ENCODE measurements around the gene UNC5B.

Gene UNC5B

DNA sequence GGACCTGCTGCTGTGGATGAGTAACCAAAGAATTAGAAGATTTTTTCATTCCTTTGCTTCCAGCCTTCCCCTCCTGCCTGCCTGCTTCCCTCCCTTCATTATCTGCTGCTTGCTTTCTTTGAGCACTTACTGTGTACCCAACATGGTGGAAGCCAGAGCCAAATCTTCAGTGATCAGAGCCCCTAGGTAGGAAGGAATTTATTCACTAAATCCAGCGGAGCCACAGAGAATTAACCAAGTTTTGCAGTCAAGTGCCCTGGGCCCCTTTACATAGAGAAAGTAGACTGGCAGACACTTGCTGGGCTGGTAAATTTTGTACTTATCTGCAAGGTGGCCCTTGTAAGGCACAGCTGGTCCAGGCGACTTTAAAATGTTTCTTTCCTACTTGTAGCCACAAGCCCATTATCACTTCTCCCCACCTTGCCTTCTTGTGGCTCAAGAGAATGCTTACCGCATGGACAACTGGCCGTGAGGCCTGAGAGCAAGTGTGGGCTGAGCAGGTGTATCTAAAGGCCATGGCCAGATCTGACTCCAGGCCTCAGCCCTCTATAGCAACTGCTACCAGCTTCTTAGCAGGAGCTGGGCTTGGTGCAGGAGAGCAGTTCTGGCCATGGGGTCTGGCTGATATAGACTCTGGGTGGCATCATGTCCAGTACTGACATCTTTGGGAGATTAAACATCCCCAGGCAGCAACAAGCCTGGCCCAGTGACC, 11.1 kb downstream of the UNC5B start:
- DNase-seq (ENCODE audit: low spot score): no peak

DNA sequence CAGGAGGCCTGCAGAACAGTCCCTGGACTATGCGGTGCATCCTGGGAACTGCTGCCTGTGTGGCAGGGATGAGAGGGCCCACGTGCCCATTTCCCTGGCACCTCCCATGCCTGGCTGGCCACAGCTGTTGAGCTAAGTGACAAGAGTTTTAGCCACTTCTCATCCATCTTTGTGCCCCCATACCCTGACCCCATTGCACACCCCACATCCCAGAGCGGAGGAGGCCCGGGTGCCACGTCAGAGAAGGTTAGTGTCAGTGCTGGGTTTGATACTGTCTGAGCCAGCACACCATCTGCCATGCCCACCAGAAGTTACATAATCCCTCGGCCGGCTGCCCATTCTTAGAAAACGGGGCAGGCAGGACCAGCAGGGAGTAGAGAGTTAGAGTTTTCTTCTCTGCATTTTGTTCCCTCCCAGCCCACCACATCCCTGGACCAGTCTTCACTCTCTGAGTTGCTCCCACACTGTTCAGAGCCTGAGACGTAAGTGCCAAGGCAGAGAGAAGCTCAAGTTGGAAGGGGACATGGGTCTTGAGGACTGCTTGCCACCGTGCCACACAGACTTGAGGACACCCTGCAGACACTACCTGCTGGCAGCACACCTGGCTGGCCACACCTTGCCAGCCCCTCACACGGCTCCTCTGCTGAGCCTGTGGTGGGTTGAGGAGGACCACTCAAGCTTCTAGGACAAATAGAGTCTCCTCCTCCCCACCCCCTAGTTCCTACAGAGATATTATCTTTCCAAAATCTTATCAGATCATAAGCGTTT, 13.1 kb downstream of the UNC5B start:
- DNase-seq (ENCODE audit: low spot score): no peak

DNA sequence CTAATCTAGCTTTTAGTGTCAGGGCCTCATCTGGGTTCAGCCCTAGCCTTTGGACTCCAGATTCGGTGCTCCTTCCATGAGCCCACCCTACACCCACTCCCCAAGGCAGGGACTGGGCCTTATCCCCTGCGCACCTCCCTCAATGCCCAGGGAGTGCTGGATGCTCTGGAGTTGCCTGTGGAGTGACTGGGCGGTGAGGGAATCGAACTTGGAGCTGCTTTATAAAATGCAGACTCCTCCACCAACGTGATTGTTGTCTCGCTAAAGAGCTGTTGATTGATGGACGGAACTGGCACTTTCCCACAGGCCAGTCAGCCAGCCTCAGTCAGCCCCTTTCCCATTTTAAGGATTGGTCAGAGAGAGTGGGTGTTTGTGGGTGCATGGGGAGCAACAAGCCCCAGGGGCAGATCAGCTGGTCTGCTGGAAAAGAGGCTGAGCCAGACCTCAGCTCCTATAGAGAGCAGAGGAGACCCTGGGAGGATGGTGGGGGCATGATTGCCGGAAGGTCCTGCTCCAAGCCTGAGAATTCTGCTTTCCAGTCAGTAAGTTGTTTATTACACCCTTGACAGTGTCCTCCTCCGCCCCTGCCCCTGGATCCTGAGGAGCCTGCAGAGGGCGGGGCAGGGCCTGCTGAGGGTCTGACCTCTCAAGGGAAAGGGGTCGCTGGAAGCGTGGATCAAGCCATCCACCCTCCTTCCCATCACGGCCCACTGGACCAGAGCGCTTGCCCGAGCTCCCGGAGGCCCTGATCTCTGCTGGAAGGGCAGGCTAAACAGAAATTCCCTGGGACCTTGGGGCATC, 16.7 kb downstream of the UNC5B start:
- no peak for DNase-seq (ENCODE audit: low spot score)

DNA sequence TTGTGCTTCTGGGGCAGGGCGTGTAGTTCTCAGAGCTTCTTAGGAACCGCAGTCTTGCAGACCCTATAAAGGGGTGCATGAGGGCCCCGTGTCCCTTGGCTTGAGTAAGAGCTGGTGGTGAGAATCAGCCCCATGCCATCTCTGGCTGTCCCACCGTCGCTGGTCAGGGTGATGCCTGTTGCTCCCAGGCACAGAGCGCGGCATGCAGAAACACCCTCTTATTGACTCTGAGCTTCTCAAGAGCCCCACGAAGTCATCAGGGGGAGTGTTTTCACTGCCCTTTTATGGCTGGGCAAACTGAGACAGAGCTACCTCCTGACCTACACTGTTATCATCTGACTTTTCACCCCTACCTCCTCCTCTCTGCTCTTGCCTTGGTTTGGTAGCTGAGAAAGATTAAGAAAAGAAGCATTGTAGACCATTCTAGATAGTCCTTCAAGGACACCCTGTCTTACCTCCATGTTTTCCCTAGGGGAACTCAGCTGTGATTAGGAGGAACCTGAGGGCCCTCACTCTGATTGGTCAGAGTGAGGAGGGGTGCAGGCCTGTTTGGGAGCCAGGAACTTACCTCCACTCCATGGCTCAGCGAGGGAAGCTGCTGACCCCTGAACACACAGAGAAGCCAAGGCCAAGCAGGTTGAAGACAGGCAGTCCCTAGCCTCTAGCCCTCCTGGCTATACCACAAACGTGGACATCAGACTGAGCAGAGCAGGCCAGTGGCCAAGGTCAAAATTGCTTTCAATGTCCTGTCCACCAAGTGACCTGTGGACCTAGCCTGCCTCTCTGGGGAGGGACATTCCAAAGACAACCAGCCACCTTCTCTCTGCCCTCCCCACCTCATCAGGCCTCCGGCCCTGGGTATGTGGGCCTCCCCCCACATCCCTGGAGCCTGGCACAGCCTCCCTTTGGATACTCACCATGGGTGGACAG, 17.6 kb downstream of the UNC5B start:
- DNase-seq (ENCODE audit: low spot score): no peak

DNA sequence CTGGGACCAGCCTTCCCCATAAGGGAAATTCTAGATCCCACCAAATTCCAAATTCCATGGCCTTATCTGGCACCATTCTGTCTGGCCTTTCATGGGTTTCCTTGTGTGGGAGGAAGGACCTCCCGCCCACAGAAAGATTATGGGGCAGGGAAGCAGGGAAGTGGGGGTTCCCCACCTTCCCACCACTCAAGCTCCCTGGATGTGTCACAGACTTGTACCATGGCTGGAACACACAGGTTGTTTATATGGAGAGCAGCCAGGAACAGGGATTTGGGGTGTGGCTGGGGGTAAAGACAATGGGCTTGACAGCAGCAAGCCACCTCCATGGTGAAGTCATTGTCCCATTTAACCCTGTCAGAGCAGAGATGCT, 18.3 kb downstream of the UNC5B start:
- no peak for DNase-seq (ENCODE audit: low spot score)

DNA sequence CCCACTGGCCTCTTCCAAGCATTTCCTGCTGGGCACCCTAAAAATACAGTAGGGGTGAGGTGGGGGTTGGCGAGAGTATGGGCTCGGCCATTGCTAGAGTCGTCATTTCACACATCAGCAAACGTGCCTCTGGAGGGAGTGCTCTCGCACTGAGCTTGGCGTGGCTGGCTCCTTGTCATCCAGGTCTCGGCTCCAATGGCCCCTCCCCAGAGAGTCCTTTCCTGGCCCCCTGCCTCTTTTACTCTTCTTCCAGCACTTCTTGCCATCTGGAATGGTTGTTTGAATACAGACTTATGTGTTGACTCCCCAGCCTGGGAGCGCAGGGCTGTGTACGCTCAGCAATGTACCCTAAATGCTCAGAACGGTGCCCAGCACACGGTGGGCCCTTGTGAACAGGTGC, 18.8 kb downstream of the UNC5B start:
- DNase-seq (ENCODE audit: low spot score): no peak

DNA sequence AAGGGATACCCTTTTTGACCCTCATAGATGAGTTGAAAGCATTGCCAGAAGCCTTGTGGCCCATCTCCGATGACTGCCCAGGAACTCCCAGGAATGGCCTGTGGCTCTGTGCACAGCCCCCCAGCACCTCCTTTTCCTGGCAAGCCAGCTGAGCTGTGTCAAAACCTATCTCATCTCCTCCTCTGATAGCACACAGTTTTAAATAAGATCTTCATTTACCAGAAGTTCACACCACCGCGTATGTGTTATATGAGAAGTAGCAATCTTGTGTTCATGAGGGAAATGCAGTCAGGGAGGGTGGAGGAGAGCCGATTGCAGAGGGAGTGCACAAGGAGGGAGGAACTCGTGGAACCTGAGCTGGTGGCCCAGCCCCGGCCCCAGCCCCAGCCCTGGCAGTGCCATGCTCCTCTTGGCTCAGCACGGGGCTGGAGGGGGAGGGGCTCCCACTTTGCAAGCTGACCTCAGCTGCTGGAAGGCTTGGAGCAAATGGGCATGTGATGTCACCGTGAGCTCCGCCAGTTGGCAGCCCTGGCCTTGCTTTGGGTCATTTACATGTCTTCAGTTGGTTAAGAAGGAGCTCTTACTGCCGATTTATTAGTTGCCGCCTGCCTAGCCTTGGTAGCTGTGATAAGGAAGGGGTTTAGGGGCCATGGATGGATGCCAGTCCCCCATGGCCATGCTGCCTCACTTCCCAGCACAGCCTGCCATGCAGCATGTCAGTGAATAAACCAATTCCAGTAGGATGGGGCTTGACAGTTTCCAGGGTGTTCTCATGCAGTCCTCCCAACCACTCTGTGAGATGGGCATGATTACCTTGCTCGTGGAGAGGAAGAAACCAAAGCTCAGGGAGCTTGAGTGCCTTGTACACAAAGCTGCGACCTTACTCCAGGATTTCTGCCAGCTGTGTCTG, 20.0 kb downstream of the UNC5B start:
- DNase-seq (ENCODE audit: low spot score): no peak

DNA sequence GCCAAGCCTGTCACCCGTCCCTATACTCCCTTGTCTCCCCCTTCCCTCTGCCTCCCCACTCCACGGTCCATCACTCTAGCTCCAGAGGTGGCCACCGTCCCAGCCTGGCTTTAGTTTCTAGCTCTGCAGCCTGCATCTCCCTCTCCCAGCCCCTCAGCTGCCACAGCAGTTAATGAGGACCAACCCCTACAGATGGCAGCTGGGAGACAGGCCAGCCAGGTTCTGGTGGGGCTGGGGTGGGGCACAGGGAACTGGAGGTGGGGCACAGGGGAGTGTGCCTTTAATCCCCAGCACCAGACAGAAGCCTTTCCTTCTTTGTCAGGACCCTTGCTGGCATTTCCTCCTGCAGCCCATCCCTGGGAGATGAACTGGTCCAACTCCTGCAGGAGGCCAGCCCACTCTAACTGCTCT, 21.1 kb downstream of the UNC5B start:
- no peak for DNase-seq (ENCODE audit: low spot score)

DNA sequence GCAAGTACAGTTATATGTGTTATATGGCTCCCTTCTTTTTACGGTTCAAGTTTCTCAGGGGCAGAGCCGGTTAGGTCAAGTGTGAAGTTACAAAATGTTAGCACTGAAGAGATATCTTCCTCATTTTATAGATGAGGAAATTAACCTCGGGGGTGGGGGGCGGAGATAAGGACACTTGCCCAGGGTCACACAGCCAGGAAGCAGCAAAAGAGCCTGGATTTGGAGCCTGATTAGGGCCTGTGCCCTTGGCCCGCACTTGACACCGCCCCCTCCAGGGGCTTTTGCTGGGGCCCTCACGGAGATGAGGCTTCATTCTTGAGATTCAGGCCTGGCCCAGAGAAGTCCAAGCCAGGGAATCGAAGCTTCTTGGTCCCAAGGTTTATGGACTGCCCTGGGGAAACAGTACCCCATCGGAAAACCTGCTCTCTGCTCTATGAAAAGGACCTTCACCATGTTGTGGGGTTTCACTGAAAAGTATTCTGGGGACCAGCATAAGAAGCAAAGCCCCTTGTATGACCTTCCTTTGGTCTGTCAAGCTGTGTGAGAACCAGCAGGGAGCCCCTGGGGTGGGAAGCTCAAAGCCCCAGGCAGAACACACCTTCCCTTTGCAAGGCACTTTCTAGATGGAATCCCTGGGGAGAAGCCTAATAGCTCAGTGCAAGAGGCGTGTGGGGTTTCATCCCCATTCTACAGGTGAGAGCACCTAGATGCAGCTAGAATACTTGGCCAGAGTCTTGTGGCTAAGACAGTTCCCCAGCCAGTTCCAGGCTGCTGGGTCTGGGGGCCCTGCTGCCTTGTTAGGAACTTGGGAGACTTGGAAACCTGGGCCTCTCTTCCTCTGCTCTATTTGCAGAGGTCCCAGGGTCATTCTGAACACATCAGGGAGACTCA, 21.9 kb downstream of the UNC5B start:
- DNase-seq (ENCODE audit: low spot score): no peak

DNA sequence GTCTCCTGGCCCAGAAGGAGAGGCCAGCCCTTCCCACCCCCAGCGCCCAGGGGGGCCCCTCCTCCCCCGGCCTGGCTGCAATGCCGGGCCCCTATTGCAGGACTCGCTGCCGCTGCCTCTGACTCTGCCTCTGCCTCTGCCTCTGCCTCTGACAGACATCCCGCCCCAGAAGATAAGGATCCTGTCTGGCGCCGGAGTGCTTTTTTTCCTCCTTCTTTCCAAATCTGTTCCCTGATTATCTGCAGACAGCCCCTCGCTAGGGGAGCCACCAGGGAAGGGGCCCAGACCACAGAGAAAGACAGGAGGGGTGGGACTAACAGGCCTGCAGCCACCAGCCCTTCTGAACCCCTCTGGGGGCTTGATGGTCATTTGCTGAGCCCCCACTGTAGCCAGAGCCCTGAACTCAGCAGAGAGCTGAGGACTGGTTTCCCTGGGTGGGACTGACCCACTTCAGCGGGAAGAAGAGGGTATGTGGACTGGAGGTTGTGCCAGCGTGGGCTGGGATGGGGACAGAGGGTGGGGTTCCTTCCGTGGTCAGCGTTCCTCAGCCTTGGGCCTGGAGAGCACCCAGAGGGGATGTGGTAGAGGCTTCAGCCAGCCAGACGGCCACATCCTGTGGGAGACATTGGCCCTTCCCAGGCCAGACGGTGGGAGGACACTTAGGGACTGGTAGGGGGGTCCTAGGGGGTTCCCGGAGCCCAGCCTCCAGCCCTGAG, 22.8 kb downstream of the UNC5B start:
- DNase-seq (ENCODE audit: low spot score): no peak

DNA sequence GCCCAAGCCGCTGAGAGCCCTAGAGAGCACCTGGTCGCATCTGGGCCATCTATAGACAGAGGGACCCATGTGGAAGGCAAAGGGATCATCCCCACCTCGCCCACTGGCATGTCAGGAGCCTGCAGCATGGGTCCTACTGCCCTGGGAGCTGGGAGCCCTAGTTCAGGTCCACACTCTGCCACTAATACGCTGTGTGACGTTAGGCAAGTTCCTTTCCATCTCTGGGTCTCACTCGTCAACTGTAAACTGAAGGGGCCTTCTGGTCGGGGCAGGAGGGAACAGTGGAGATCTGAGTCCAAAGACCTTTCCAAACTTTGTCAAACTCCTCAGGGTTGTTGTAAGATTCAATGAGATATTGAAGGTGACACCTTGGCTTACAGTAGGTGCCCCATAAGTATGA, 23.4 kb downstream of the UNC5B start:
- DNase-seq (ENCODE audit: low spot score): no peak

DNA sequence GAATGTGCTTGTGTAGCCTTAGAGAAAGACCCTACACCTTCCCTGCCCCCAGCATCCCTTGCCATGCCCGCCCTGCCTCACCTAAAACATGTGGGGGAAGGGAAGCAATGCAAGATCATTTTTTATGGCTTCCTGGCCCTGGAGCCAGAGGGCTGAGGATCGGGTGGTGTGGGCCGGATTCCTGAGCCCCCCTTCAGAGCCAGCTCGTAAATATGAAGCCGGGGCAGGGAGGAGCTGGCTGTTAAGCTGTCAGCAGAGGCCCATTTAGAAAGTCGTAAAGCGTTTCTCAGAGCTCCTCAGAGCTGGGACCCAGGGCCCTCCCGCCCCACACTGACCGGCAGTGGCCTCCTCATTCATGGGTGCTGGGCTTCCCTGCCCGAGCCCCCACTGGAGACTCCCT, 23.9 kb downstream of the UNC5B start:
- no peak for DNase-seq (ENCODE audit: low spot score)

DNA sequence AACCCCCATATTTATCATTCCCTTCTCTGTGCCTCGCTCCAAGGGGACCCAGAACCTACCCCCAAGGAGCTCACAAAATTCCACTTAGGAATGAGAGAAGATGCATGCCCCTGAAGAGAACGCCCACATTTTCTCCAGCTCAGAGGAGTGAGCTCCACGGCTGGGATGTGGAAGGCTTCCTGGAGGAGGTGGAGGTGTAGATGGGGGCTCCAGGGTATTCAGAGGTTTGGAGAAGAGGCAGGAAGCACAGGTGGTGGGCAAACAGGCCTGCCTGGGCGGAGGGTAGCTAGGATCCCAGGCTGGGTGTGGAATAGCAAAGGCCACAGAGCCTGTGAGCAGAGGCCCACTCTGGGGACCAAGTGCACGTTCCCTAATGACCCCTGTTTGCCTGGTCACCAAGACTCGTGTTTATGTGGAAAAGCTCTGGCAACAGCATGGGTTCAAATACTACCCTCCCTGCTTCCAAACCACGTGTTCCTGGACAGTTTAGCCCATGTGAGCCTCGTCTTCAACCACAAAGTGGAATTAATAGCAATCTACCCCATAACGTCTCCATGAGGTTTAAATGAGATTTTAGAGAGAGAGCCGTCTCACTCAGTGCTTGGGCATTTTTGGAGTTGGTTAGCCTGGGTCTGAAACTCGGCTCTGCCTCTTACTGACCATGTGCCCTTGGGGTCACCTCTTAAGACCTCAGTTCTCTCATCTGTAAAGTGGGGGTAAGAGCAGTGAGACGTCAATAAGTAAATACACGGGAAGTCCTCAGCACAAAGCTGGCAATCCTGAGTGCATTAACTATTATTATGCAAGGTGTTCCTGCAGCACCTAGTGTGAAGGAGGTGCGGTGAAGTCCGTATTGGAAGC, 24.7 kb downstream of the UNC5B start:
- no peak for DNase-seq (ENCODE audit: low spot score)

DNA sequence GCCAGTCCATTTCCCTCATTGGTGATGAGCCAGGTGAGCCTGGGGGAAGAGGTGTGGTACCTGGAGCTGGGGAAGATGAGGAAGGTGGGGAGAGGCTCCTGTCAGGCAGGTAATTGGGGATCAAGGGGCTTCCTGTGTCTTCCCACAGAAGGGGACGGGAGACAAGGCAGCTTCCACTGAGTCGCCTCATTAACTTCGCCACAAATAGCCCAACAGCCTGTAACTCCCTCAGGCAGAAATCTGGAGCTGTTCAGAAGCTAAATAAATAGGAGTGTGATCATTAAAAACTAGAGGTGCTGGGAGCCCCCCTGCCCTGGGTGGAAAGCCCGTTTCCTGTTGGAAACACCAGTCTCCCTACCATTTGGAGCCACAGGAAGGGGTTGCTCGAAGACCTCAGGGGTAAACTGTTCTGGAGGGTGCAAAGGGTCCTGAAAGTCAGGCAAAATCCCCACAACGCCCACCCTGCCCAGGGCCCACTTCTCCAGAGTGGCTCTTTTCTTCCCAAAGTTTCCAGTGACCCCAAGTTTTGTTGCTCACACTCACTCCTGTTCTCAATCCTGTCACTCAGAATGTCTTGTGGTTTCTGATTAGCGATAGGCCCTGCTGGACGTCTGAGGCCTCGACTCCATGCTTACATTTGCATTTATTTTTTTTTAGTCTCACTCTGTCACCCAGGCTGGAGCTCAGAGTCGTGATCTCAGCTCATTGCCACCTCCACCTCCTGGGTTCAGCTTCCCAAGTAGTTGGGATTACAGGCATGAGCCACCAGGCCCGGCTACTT, 25.7 kb downstream of the UNC5B start:
- no peak for DNase-seq (ENCODE audit: low spot score)

DNA sequence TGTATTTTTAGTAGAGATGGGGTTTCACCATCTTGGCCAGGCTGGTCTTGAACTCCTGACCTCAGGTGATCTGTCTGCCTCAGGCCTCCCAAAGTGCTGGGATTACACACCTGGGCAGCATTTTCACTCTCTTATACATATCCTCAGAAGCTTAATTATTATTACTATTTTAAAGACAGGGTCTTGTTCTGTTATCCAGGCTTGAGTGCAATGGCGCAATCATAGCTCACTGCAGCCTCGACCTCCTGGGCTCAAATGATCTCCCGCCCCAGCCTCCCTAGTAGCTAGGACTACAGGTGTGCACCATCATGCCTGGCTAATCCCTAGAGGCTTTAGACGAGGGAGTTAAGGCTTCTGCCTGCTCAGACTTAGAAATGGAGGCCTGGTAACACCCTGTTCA, 26.3 kb downstream of the UNC5B start:
- no peak for DNase-seq (ENCODE audit: low spot score)

DNA sequence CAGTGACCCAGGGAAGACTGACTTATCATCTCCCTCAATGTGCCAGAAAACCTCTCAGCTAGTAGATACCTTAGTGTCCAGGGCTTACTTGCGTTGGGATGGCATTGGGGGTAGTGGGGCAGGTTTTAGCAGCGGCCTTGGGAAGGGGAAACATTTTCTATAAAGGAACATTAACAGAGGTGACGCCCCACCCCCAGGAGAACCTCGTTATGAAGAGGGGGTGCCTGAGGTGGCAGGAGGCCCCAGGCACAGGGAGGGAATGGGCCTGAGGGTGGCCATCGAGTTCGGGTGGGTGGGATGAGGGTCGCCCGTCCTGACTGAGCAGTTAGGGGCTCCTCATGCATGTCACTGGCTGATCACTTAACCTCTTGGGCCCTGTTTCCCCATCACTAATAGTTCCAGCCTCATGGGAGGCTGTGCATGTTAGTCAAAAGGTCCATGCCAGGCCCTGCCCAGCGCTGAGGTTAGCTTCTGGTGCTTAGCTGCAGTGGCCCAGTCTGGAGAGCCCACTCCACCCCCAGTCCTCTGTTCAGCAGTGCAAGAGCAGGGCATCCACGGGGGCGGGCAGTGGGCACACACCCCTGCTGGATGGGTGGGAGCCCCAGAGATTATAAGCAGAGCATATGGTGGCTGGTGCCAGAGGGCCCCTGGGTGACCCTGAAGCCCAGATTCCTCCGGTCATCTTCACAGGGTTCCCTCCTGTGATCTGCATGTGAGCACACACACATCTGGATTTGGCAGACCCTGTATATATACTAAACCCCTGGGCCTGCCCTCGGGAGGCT, 27.0 kb downstream of the UNC5B start:
- DNase-seq (ENCODE audit: low spot score): no peak
